Chondrocyte (in vitro differentiated cells): Measurements from ENCODE around the gene DNAAF8. TPM values are rescaled to one million over a fixed set of nuclear protein-coding genes. Genes with fewer than 3 reads are reported as not detected.
A peak's percentile ranks its signal among the peaks of the same experiment; 100 is the strongest.

Source experiments
- DNase-seq: peaks from one replicate; pipeline ENCODE4 v3.0.0; 2021; ENCODE audit warnings: mixed read lengths, low spot score
- H3K27ac Mint-ChIP-seq: one replicate; pipeline ENCODE4 v1.8.0; 2021; ENCODE audit warnings: mild to moderate bottlenecking, moderate library complexity, mixed read lengths; ENCODE audit not compliant: unreplicated experiment
- H3K27me3 Mint-ChIP-seq: 2 replicates; pipeline ENCODE4 v1.8.0; 2021; ENCODE audit warnings: low read depth, mixed read lengths
- H3K36me3 Mint-ChIP-seq: 2 replicates; pipeline ENCODE4 v1.8.0; 2021; ENCODE audit warnings: low read depth, mixed read lengths
- H3K4me1 Mint-ChIP-seq: 2 replicates; pipeline ENCODE4 v1.8.0; 2021; ENCODE audit warnings: low read depth, mild to moderate bottlenecking, mixed read lengths
- H3K4me3 Mint-ChIP-seq: one replicate; pipeline ENCODE4 v1.8.0; 2021; ENCODE audit warnings: mild to moderate bottlenecking, moderate library complexity, mixed read lengths; ENCODE audit not compliant: unreplicated experiment
- H3K9me3 Mint-ChIP-seq: 2 replicates; pipeline ENCODE4 v1.8.0; 2021; ENCODE audit warnings: low read depth, mixed read lengths
- total RNA-seq: library from RNA; stranded (reverse); gene quantifications from 3 replicates; pipeline ENCODE4 v1.2.1, GENCODE V29; 2021
- TF ChIP-seq, protein P1 (sequence below): fragments of 200-600 bp; sonication (generic); IDR thresholded peaks from 2 replicates; pipeline ENCODE4 v1.5.0; 2021; ENCODE audit warnings: antibody characterized with exemption, mild to moderate bottlenecking, moderate library complexity

DNAAF8 gene
- total RNA-seq, 1 donor from 2014 or later: 2.2 TPM

- H3K4me1 Mint-ChIP-seq: peaks cover 29% of the 10 kb centered on the region
- peak overlapping the region; percentile 95 for H3K27ac Mint-ChIP-seq
- DNase-seq: no peak
- TF ChIP-seq, protein P1, sequence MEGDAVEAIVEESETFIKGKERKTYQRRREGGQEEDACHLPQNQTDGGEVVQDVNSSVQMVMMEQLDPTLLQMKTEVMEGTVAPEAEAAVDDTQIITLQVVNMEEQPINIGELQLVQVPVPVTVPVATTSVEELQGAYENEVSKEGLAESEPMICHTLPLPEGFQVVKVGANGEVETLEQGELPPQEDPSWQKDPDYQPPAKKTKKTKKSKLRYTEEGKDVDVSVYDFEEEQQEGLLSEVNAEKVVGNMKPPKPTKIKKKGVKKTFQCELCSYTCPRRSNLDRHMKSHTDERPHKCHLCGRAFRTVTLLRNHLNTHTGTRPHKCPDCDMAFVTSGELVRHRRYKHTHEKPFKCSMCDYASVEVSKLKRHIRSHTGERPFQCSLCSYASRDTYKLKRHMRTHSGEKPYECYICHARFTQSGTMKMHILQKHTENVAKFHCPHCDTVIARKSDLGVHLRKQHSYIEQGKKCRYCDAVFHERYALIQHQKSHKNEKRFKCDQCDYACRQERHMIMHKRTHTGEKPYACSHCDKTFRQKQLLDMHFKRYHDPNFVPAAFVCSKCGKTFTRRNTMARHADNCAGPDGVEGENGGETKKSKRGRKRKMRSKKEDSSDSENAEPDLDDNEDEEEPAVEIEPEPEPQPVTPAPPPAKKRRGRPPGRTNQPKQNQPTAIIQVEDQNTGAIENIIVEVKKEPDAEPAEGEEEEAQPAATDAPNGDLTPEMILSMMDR: no peak
- H3K9me3 Mint-ChIP-seq: no peaks in the 10 kb centered on the region
- no peaks in the 10 kb centered on the region for H3K27me3 Mint-ChIP-seq
- peaks cover 2% of the 10 kb centered on the region for H3K36me3 Mint-ChIP-seq
- peak overlapping the region; percentile 82 for H3K4me3 Mint-ChIP-seq
These were observed 33.7 kb downstream of the DNAAF8 start for GRCh38 chr16:4767872-4768548.

DNA sequence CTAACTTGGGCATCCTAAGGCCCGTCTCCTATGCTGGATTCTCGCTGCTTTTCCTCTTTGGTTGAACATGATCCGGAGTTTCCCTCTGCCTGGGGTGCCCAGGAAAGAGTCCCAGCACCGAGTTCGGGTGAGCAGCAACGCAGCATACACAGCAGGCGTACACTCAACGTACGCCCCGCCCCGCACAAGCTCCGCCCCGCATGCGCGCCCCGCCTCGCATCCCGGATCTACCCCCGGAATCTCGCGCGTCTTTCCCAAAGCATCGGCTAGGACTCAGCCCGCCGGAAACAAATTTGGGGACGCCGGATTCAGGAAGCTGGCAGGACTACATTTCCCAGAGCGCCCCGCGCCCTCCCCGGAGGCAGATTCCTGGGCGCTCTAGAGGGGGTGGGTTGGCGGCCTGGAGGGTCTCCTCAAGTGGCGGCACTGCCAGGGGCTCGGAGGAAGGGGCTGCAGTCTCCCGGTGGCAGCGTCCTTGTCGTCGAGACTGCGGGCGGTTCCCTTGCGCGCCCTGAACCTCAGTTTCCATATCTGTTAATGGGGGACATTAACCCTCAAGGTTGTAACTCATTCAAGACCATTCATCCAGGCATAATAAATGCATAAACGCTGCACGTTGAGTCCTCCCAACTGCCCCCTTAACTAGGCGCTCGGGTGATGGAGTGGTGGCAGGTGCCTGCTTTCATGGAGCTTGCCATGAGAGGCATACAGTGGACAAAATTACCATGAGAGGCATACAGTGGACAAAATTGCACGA, 34.4 kb downstream of the DNAAF8 start:
- H3K27me3 Mint-ChIP-seq: no peaks in the 10 kb centered on the region
- H3K4me3 Mint-ChIP-seq: peak overlapping the region; percentile 82
- TF ChIP-seq, protein P1: no peak
- H3K9me3 Mint-ChIP-seq: no peaks in the 10 kb centered on the region
- H3K4me1 Mint-ChIP-seq: peaks cover 29% of the 10 kb centered on the region
- DNase-seq: peak; percentile 98
- H3K36me3 Mint-ChIP-seq: peaks cover 1% of the 10 kb centered on the region
- H3K27ac Mint-ChIP-seq: peak overlapping the region; percentile 95

DNA sequence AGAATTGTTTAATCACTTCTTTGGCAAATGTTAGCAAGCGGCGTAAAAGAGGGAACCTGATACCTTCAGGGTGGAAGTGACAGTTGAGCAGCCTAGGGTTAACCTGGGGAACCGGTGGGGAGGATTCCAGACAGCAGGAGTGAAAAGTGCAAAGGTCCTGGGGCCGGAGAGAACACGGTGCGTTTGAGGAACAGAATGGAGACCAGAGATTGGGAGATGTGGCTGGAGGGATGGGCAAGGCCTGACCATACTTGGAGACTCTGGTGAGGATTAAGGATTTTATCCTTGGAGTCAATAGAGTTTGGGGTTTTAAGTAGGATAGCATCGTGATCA, 34.9 kb downstream of the DNAAF8 start:
- Mint-ChIP-seq H3K4me3 (peak overlapping the region; percentile 82), H3K36me3 (no peaks in the 10 kb centered on the region), H3K27ac (peak overlapping the region; percentile 53), H3K27me3 (no peaks in the 10 kb centered on the region), H3K9me3 (no peaks in the 10 kb centered on the region), H3K4me1 (peaks cover 29% of the 10 kb centered on the region)
- TF ChIP-seq, protein P1: no peak
- DNase-seq: no peak

DNA sequence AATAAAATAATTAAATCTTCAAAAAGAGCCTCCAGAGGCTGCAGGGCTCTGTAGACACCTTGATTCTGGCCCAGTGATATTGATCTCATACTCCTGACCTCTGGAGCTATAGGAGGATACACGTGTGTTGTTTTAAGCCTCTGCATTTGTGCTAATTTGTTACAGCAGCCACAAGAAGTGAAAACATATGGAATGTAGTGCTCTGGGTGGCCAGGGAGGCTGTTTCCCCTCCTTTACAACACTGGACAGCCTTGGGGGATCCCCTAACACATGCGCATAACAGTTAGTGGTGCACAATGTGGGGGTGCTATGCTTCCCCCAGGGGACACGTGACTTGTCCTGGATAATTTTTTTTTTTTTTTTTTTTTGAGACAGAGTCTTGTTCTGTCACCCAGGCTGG, 37.3 kb downstream of the DNAAF8 start:
- Mint-ChIP-seq H3K36me3 (no peaks in the 10 kb centered on the region), H3K4me3 (no peak overlapping the region), H3K27me3 (no peaks in the 10 kb centered on the region), H3K27ac (no peak overlapping the region), H3K9me3 (no peaks in the 10 kb centered on the region), H3K4me1 (peaks cover 21% of the 10 kb centered on the region)
- no peak for DNase-seq
- TF ChIP-seq, protein P1: no peak

DNA sequence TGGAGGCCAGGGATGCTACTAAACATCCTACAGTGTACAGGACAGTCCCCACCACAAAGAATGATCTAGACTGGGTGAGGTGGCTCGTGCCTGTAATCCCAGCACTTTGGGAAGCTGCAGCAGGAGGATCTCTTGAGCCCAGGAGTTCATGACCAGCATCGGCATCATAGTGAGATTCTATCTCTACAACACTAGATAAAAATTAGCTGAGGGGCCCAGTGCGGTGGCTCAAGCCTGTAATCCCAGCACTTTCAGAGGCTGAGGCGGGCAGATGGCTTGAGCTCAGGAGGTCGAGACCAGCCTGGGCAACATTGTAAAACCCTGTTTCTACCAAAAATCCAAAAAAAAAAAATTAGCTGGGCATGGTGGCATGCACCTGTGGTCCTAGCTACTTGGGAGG, 38.0 kb downstream of the DNAAF8 start:
- no peak for DNase-seq
- TF ChIP-seq, protein P1: no peak
- Mint-ChIP-seq H3K27me3 (no peaks in the 10 kb centered on the region), H3K27ac (no peak overlapping the region), H3K4me3 (no peak overlapping the region), H3K9me3 (no peaks in the 10 kb centered on the region), H3K36me3 (no peaks in the 10 kb centered on the region), H3K4me1 (peaks cover 18% of the 10 kb centered on the region)
